ENCODE results near the gene SHROOM1. TPM values are rescaled to one million over a fixed set of nuclear protein-coding genes. Genes with fewer than 3 reads are reported as not detected.

SHROOM1 gene
- total and polyA plus RNA-seq, 9 of the 15 experiments (the other 6 are each of a cell fraction or from before 2014, with no cell fraction given), result 0.44 to 26.5 (median 11.9) TPM

DNA sequence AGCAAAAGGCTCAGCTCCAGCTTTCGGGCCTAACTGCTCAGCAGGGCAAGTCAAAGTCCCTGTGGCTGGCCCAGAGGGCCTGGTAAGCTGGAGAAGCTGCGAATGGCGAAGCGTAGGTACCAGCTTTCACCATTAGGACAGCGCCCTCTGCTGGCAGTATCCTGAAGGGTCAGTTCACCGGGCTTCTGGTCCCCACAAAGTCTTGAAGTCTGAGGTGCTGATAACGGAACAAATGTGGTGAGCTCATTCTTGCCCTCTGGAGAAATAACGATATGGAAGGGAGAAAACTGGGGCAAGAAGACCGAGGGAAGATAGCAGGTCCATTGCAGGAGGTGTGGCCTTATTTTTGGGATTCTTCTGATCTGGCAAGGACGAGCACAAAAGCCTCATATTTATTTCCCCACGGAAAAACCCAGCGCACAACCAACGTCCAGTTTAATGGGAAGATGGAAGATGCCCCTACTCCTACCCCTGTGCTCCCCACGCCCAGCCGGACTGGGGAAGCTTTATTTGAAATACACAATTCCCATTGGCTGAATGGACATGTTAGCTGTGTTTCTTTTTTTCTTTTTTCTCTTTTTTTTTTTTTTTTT is 10.2 kb downstream of the SHROOM1 start (continued):
- TF ChIP-seq, protein P1, sequence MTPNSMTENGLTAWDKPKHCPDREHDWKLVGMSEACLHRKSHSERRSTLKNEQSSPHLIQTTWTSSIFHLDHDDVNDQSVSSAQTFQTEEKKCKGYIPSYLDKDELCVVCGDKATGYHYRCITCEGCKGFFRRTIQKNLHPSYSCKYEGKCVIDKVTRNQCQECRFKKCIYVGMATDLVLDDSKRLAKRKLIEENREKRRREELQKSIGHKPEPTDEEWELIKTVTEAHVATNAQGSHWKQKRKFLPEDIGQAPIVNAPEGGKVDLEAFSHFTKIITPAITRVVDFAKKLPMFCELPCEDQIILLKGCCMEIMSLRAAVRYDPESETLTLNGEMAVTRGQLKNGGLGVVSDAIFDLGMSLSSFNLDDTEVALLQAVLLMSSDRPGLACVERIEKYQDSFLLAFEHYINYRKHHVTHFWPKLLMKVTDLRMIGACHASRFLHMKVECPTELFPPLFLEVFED (CRISPR knock-in tag; conservative IDR thresholded peaks at IDR 0.05), result no peak
- no peak for TF ChIP-seq SREBF2 (CRISPR knock-in tag; IDR thresholded peaks at IDR 0.05)
- TF ChIP-seq, protein P2, sequence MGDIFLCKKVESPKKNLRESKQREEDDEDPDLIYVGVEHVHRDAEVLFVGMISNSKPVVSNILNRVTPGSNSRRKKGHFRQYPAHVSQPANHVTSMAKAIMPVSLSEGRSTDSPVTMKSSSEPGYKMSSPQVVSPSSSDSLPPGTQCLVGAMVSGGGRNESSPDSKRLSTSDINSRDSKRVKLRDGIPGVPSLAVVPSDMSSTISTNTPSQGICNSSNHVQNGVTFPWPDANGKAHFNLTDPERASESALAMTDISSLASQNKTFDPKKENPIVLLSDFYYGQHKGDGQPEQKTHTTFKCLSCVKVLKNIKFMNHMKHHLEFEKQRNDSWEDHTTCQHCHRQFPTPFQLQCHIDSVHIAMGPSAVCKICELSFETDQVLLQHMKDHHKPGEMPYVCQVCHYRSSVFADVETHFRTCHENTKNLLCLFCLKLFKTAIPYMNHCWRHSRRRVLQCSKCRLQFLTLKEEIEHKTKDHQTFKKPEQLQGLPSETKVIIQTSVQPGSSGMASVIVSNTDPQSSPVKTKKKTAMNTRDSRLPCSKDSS (IDR thresholded peaks at IDR 0.05; ENCODE audit: low read depth, partially characterized antibody), result no peak
- TF ChIP-seq GABPB1 (CRISPR knock-in tag; IDR thresholded peaks at IDR 0.05), result 0 out of 2 replicates have a peak, but pooled peaks have one; percentile 40
- TF ChIP-seq, protein P3, sequence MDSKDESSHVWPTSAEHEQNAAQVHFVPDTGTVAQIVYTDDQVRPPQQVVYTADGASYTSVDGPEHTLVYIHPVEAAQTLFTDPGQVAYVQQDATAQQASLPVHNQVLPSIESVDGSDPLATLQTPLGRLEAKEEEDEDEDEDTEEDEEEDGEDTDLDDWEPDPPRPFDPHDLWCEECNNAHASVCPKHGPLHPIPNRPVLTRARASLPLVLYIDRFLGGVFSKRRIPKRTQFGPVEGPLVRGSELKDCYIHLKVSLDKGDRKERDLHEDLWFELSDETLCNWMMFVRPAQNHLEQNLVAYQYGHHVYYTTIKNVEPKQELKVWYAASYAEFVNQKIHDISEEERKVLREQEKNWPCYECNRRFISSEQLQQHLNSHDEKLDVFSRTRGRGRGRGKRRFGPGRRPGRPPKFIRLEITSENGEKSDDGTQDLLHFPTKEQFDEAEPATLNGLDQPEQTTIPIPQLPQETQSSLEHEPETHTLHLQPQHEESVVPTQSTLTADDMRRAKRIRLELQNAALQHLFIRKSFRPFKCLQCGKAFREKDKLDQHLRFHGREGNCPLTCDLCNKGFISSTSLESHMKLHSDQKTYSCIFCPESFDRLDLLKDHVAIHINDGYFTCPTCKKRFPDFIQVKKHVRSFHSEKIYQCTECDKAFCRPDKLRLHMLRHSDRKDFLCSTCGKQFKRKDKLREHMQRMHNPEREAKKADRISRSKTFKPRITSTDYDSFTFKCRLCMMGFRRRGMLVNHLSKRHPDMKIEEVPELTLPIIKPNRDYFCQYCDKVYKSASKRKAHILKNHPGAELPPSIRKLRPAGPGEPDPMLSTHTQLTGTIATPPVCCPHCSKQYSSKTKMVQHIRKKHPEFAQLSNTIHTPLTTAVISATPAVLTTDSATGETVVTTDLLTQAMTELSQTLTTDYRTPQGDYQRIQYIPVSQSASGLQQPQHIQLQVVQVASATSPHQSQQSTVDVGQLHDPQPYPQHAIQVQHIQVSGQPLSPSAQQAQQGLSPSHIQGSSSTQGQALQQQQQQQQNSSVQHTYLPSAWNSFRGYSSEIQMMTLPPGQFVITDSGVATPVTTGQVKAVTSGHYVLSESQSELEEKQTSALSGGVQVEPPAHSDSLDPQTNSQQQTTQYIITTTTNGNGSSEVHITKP (IDR thresholded peaks at IDR 0.05; ENCODE audit: partially characterized antibody), result peak; percentile 29
- TF ChIP-seq, protein P4, sequence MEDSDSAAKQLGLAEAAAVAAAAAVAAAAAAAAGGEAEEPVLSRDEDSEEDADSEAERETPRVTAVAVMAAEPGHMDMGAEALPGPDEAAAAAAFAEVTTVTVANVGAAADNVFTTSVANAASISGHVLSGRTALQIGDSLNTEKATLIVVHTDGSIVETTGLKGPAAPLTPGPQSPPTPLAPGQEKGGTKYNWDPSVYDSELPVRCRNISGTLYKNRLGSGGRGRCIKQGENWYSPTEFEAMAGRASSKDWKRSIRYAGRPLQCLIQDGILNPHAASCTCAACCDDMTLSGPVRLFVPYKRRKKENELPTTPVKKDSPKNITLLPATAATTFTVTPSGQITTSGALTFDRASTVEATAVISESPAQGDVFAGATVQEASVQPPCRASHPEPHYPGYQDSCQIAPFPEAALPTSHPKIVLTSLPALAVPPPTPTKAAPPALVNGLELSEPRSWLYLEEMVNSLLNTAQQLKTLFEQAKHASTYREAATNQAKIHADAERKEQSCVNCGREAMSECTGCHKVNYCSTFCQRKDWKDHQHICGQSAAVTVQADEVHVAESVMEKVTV (CRISPR knock-in tag; IDR thresholded peaks at IDR 0.05), result peak; percentile 95
- peak; percentile 27; the same call in 1 of the 2 replicates for TF ChIP-seq SMARCE1 (IDR thresholded peaks at IDR 0.05)
- TF ChIP-seq, protein P5, sequence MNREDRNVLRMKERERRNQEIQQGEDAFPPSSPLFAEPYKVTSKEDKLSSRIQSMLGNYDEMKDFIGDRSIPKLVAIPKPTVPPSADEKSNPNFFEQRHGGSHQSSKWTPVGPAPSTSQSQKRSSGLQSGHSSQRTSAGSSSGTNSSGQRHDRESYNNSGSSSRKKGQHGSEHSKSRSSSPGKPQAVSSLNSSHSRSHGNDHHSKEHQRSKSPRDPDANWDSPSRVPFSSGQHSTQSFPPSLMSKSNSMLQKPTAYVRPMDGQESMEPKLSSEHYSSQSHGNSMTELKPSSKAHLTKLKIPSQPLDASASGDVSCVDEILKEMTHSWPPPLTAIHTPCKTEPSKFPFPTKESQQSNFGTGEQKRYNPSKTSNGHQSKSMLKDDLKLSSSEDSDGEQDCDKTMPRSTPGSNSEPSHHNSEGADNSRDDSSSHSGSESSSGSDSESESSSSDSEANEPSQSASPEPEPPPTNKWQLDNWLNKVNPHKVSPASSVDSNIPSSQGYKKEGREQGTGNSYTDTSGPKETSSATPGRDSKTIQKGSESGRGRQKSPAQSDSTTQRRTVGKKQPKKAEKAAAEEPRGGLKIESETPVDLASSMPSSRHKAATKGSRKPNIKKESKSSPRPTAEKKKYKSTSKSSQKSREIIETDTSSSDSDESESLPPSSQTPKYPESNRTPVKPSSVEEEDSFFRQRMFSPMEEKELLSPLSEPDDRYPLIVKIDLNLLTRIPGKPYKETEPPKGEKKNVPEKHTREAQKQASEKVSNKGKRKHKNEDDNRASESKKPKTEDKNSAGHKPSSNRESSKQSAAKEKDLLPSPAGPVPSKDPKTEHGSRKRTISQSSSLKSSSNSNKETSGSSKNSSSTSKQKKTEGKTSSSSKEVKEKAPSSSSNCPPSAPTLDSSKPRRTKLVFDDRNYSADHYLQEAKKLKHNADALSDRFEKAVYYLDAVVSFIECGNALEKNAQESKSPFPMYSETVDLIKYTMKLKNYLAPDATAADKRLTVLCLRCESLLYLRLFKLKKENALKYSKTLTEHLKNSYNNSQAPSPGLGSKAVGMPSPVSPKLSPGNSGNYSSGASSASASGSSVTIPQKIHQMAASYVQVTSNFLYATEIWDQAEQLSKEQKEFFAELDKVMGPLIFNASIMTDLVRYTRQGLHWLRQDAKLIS (CRISPR knock-in tag; IDR thresholded peaks at IDR 0.05), result 0 out of 2 replicates have a peak, but pooled peaks have one; percentile 62
- TF ChIP-seq, protein P6, sequence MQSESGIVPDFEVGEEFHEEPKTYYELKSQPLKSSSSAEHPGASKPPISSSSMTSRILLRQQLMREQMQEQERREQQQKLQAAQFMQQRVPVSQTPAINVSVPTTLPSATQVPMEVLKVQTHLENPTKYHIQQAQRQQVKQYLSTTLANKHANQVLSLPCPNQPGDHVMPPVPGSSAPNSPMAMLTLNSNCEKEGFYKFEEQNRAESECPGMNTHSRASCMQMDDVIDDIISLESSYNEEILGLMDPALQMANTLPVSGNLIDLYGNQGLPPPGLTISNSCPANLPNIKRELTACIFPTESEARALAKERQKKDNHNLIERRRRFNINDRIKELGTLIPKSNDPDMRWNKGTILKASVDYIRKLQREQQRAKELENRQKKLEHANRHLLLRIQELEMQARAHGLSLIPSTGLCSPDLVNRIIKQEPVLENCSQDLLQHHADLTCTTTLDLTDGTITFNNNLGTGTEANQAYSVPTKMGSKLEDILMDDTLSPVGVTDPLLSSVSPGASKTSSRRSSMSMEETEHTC (IDR thresholded peaks at IDR 0.05), result no peak
- peak; percentile 34; the same call in 1 of the 2 replicates for TF ChIP-seq DPF2 (IDR thresholded peaks at IDR 0.05)
- peak; percentile 95 for TF ChIP-seq XRCC5 (IDR thresholded peaks at IDR 0.05; ENCODE audit: low read depth, low read length)
- TF ChIP-seq RB1 (IDR thresholded peaks at IDR 0.05; ENCODE audit: low read depth), result peak; percentile 79; the same call in 1 of the 2 replicates
- no peak for TF ChIP-seq ELF1 (tag; IDR thresholded peaks at IDR 0.05)

Data from K562 (cell line).